CD1c-positive myeloid dendritic cell (primary cell): Measurements from ENCODE around the gene ZCCHC8.
"Not testable (repeated sequence)": the region's sequence is repeated elsewhere in the genome, so short reads cannot be mapped to it uniquely, and the experiment has no call there.

Experiments used
- DNase-seq: peaks from one replicate; pipeline ENCODE4 v3.0.0-alpha.2; 2016; ENCODE audit errors: extremely low spot score

The ZCCHC8 gene

GRCh38 chr12:122508163-122508562 is 7.4 kb upstream of the ZCCHC8 start:
- DNase-seq = no peak

GRCh38 chr12:122506393-122506938 is 5.7 kb upstream of the ZCCHC8 start:
- no peak for DNase-seq

- peak; percentile 33 for DNase-seq
Measured at GRCh38 chr12:122505419-122506051, 4.8 kb upstream of the ZCCHC8 start.

- no peak for DNase-seq
Measured at GRCh38 chr12:122503783-122504590, 3.3 kb upstream of the ZCCHC8 start.

- no peak for DNase-seq
Measured at GRCh38 chr12:122503147-122503751, 2.5 kb upstream of the ZCCHC8 start.

- DNase-seq = peak; percentile 92
Measured at GRCh38 chr12:122501489-122501989, 807 bp upstream of the ZCCHC8 start.

- DNase-seq = peak; percentile 57
Measured at GRCh38 chr12:122499991-122500684, 594 bp downstream of the ZCCHC8 start.

- no peak for DNase-seq
Measured at GRCh38 chr12:122495258-122495657, 5.5 kb downstream of the ZCCHC8 start.

GRCh38 chr12:122493222-122493621 is 7.5 kb downstream of the ZCCHC8 start:
- not testable (repeated sequence) for DNase-seq

- no peak for DNase-seq
Measured at GRCh38 chr12:122491991-122492390, 8.7 kb downstream of the ZCCHC8 start.

GRCh38 chr12:122489038-122489437 is 11.7 kb downstream of the ZCCHC8 start:
- DNase-seq = no peak

GRCh38 chr12:122487807-122488206 is 12.9 kb downstream of the ZCCHC8 start:
- not testable (repeated sequence) for DNase-seq

GRCh38 chr12:122486805-122487426 is 13.8 kb downstream of the ZCCHC8 start:
- no peak for DNase-seq

- not testable (repeated sequence) for DNase-seq
Measured at GRCh38 chr12:122486360-122486759, 14.4 kb downstream of the ZCCHC8 start.

GRCh38 chr12:122484385-122484784 is 16.3 kb downstream of the ZCCHC8 start:
- not testable (repeated sequence) for DNase-seq

GRCh38 chr12:122483969-122484368 is 16.8 kb downstream of the ZCCHC8 start:
- DNase-seq = no peak

GRCh38 chr12:122481861-122482260 is 18.9 kb downstream of the ZCCHC8 start:
- DNase-seq = no peak

GRCh38 chr12:122480753-122481152 is 20.0 kb downstream of the ZCCHC8 start:
- DNase-seq = no peak

GRCh38 chr12:122474324-122474716 is 26.4 kb downstream of the ZCCHC8 start:
- no peak for DNase-seq

- DNase-seq = no peak
Measured at GRCh38 chr12:122473543-122474323, 27.0 kb downstream of the ZCCHC8 start.
